ENCODE results near the gene VSIR. TPM values are rescaled to one million over a fixed set of nuclear protein-coding genes. Genes with fewer than 3 reads are reported as not detected.

Gene VSIR
- total RNA-seq, 1 donor from 2014 or later, result not detected

GRCh38 chr10:71798308-71798624 is 24.9 kb upstream of the VSIR start:
- Mint-ChIP-seq H3K4me1 (no peaks in the 10 kb centered on the region), H3K4me3 (no peak overlapping the region), H3K27ac (ENCODE audit: unreplicated experiment) (no peak overlapping the region), H3K9me3 (peaks cover 2% of the 10 kb centered on the region), H3K27me3 (ENCODE audit: low read depth) (peaks cover 10% of the 10 kb centered on the region), H3K36me3 (ENCODE audit: low read depth) (no peaks in the 10 kb centered on the region)
- no peak for TF ChIP-seq CTCF (conservative IDR thresholded peaks at IDR 0.05)
- no peak for DNase-seq (ENCODE audit: low read depth, low spot score)

GRCh38 chr10:71797533-71798307 is 24.4 kb upstream of the VSIR start:
- Mint-ChIP-seq H3K4me3 (no peak overlapping the region), H3K4me1 (no peaks in the 10 kb centered on the region), H3K36me3 (ENCODE audit: low read depth) (no peaks in the 10 kb centered on the region), H3K27ac (ENCODE audit: unreplicated experiment) (no peak overlapping the region), H3K9me3 (peaks cover 2% of the 10 kb centered on the region), H3K27me3 (ENCODE audit: low read depth) (peaks cover 10% of the 10 kb centered on the region)
- no peak for DNase-seq (ENCODE audit: low read depth, low spot score)
- no peak for TF ChIP-seq CTCF (conservative IDR thresholded peaks at IDR 0.05)

- Mint-ChIP-seq H3K4me1 (no peaks in the 10 kb centered on the region), H3K27me3 (ENCODE audit: low read depth) (peaks cover 10% of the 10 kb centered on the region), H3K9me3 (peaks cover 2% of the 10 kb centered on the region), H3K4me3 (no peak overlapping the region), H3K36me3 (ENCODE audit: low read depth) (no peaks in the 10 kb centered on the region), H3K27ac (ENCODE audit: unreplicated experiment) (no peak overlapping the region)
- DNase-seq (ENCODE audit: low read depth, low spot score), result no peak
- TF ChIP-seq CTCF (conservative IDR thresholded peaks at IDR 0.05), result no peak
Measured at GRCh38 chr10:71796749-71797405, 23.6 kb upstream of the VSIR start.

- Mint-ChIP-seq H3K4me1 (no peaks in the 10 kb centered on the region), H3K36me3 (ENCODE audit: low read depth) (no peaks in the 10 kb centered on the region), H3K27me3 (ENCODE audit: low read depth) (peaks cover 10% of the 10 kb centered on the region), H3K4me3 (no peak overlapping the region), H3K27ac (ENCODE audit: unreplicated experiment) (no peak overlapping the region), H3K9me3 (peaks cover 2% of the 10 kb centered on the region)
- peak; percentile 38 for DNase-seq (ENCODE audit: low read depth, low spot score)
- no peak for TF ChIP-seq CTCF (conservative IDR thresholded peaks at IDR 0.05)
Measured at GRCh38 chr10:71795248-71795647, 21.9 kb upstream of the VSIR start.

- no peaks in the 10 kb centered on the region for H3K36me3 Mint-ChIP-seq (ENCODE audit: low read depth)
- TF ChIP-seq CTCF (conservative IDR thresholded peaks at IDR 0.05), result no peak
- H3K9me3 Mint-ChIP-seq, result peaks cover 2% of the 10 kb centered on the region
- H3K27me3 Mint-ChIP-seq (ENCODE audit: low read depth), result peaks cover 10% of the 10 kb centered on the region
- no peak overlapping the region for H3K4me3 Mint-ChIP-seq
- H3K27ac Mint-ChIP-seq (ENCODE audit: unreplicated experiment), result no peak overlapping the region
- DNase-seq (ENCODE audit: low read depth, low spot score), result no peak
- H3K4me1 Mint-ChIP-seq, result no peaks in the 10 kb centered on the region
Measured at GRCh38 chr10:71790749-71791440, 17.6 kb upstream of the VSIR start.

Data from neural crest cell (in vitro differentiated cells).